HL-60/S4 treated with phorbol 12-myristate 13-acetate at 8.2 ng/mL for 4 days and 3 days (cell line): Measurements from ENCODE around the gene BRINP3.
"Not testable (repeated sequence)": the region's sequence is repeated elsewhere in the genome, so short reads cannot be mapped to it uniquely, and the experiment has no call there.

Experiments
- in situ Hi-C: fragments of 300-500 bp; cut with MboI; formaldehyde crosslinking; loops from 2 replicates; pipeline ENCODE4 v1.15.0; 2022; ENCODE audit warnings: low sequenced_read_pairs

BRINP3 gene

DNA sequence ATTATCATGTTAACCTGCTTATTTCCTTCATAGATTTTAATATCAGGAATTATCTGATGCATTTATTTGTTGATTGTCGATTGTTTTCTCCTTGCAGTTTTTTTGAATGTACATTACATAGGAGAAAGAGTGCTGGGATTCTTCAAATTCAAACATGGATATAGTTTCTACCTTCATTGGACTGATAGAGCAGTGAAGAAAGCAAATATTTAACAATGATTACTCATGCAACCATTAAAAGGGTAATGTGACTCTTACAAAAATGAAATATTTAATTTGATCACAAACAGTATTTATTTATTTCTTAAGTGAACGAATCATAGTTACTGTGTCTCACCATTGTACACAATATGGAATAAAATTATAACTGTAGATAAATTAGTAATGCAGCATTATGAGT lies 350.9 kb downstream of the BRINP3 start:
- in situ Hi-C loops, result no loop called here

DNA sequence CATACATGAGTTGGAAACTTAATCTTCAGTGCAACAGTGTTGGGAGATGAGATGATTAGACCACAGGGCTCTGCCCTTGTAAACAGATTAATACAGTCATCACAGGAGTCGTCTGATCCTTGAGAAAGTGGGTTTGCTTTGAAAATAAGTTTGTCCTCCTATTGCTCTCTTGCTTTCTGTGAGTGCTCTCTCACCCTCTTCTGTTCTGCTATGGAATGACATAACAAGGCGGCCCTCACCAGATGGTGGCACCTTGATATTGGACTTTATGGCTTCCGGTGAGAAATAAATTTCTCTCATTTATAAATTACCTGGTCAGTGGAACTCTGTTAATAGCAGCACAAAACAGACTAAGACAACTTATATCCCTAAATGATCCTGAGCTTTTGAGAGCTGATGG lies 353.6 kb downstream of the BRINP3 start:
- in situ Hi-C loops, result no loop called here

DNA sequence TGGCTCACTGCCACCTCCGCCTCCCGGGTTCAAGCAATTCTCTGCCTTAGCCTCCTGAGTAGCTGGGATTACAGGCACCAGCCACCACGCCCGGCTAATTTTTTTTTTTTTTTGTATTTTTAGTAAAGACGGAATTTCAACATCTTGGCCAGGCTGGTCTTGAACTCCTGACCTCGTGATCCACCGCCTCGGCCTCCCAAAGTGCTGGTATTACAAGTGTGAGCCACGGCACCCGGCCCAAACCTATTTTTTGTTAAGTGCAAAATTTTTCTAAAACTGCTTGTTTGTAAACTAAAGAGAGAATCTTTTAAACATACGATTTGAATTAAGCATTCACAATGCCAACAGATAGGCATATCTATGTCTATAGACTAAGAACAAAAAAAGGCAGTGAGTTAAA lies 357.1 kb downstream of the BRINP3 start:
- in situ Hi-C loops, result not testable (repeated sequence)

DNA sequence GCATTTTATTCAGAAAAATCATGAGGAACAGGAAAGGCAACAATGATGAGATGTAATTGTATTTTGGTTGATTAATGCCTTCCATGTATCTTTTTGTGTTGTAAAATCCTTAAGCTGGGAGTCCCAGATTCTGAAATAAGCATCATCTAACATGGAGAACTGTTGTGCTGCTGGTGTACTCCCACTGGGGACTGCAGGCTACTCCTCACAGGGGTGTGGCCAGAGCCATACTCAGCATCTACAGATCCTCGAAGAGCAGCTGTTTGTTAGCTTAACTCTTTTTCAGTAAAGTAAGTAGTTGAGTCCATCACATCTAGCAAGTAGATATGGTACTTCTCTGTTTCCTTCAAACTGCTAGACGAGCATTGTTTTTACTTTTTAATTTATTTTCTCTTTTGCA lies 358.0 kb downstream of the BRINP3 start:
- in situ Hi-C loops, result no loop called here

DNA sequence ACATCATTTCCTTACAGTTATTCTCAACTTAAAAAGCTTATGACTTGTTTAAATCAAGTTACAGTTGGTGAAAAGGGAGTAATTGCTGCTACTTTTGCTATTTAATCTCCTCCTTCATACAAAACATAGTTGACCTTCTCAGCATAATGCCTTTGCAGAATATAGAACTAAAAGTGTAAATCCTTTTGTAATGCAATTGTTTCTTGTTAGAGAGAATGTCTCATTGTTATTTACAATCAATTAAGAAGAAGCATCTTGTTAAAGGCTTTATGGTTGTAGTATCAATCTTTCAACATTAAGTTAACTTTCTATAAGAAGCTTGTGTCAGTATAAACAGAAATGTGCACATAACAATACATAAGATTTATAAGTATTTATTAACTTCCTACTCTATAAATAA lies 360.7 kb downstream of the BRINP3 start:
- in situ Hi-C loops, result no loop called here

DNA sequence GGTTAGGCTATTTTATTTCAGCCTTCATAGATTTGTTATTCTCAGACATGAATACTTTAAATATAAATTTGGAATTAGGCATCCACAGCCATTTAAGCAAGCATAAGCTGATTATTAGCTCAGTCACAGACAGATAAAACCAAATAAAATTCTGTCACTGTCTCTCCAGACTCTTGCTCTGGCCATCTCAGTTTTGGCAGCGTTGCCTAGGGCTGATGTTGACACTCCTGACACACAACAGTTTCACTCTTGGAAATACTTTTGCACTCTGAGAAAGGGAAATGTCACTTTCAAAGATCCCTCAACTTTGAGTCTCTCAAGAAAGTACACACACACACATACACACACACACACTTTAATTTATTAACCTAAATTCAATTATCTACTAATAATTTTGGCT lies 372.7 kb downstream of the BRINP3 start:
- in situ Hi-C loops, result no loop called here

DNA sequence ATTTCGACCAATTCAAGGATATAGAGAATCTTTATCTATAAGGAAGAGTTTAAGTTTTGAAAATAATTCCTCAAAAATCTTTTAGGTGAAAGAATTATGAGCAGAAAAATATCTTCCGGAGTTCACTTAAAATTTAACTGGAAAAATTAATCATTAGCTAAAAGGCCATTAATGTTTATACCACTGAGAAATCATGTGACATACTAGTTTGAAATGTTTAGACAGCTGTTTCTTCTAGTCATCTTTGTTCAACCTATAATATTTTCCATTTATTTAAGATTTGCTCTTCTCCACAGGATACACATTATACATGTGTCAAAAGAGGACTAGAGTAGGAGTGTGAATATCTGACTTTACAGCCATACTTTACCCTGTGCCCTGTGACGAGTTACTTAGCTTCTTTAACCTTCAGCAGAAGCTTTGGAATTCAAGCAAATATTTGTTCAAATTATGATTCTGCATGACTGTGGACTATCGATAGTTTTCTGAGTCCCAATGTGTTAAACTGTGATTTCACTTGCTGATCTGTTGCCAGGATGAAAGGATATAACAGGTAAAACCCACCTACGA lies 374.8 kb downstream of the BRINP3 start:
- in situ Hi-C loops, result no loop called here

DNA sequence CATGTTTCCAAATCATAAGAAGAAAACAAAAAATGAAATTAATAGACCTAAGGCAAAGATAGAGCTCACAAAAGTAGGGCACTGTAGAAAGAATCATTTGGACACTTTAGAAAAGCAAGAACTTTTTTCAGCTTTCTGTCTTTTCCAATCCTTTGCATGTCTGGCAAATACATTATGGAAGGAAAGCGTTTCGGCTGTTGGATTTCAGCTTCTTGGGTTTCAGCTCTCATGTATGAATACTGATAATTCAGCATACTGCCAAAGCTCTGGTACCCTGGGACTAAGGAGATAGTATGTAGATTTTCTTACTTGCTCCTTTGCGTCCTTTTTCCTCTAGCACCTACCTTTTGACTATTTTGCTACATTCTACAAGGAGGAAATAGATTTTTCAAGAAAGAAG lies 375.9 kb downstream of the BRINP3 start:
- in situ Hi-C loops, result no loop called here

DNA sequence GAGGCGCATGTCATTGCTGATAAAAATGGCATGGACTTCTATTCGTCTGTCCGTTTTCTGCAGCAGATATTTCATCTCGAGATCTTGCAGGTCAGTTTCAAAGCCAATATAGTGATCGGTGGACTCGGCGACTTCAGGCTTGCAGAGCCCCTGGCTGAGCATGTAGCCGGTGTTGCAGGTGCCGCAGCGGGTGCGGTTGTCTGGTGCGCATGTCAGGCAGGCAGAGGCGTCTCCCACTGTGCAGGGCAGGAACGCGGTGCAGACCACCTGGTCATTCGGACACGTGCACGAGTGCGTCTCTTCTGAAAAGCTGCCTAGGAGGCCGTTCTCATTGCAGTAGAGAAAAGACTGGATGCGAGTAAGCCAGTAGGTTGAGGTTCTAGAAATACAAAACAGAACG lies 378.9 kb downstream of the BRINP3 start:
- in situ Hi-C loops, result no loop called here

DNA sequence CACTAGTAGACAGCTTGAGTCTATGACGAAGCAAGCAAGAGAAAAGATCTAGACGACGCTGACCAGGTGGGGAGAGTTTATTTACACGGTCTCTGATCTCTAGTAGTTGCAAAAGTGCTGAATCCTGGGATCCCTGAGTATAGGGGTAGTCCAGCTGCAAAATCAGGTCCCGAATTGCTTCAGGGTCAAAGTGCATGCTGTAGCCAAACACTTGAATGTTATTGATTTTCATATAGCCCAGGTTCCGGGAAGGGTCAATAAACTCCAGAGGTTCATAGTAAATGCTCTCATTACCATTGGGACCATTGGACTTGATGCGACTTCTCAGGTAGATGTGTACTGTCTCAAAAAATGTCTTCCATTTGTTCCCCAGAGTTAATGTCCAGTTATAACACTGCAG lies 379.6 kb downstream of the BRINP3 start:
- in situ Hi-C loops, result no loop called here

DNA sequence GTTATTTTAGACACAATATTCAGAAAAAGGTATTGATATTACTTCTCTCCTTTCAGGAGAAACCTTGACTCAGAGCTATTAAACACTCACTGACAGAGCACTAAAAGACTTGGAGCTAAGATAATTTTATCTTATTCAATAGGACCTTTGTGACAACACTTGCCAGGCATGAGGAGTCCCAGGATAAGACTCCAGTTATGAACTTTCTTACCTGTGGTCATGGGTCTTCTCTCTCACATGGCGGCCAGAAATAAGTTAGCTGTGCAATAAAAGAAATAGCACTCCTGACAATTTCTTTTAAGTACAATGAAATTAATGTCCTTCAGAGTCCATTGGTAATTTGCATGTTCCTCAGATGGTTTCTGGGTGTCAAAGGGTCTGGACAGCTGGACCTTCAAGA lies 382.1 kb downstream of the BRINP3 start:
- in situ Hi-C loops, result no loop called here

DNA sequence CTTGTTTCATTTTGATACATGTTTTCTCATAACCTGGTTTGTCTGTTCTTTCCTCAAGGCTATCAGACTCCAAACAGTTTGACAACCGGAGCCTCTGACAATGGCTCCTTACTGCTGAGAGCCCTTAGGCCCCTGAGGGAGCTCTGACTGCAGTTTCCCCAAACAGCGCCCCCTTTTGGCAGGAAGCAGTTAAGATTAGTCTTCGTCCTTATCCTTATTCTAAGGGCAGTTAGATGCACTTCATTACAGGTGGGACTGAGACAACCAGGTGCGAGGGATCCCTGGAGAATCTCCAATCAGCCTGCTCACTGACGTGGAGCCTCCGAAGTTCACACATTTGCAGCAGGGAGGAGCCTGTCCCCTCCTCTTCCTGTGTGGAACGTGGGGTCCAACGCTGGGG lies 393.1 kb downstream of the BRINP3 start:
- in situ Hi-C loops, result no loop called here

DNA sequence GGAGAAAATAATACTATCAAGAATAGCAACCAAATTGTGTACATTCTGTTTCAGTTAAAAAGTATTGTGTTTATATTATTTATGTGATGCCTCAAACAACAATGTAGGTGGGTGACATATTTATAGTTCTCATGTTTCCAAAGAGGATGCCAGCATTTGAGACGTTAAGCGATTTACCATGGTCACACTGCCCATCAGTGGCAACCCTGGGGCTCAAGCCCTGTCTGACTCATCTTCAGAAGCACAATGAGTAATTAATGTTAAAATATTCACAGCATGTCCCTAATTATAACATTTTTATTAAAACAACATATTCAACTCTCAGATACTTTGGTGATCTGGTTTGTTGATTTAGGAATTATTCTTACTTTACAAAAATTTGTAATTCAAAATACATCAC lies 409.4 kb downstream of the BRINP3 start:
- in situ Hi-C loops, result no loop called here

DNA sequence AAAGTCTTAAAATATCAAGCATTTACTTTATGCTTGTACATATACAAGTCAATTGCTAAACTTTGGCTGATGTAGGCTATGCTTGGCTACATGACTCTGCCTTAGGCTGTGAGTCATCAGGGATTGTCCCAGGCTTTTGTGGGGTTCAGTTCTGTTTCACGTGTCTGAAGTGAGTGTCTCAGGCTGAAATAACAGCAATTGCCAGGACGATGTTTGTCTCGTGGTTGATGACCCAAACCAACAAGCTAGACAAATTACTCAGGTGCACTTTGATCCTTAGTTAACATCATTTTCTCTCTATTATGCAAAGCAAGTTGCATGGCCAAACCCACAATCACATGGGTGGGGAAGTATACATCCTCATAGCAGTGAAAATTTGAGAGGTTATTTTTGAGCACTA lies 410.1 kb downstream of the BRINP3 start:
- in situ Hi-C loops, result no loop called here

DNA sequence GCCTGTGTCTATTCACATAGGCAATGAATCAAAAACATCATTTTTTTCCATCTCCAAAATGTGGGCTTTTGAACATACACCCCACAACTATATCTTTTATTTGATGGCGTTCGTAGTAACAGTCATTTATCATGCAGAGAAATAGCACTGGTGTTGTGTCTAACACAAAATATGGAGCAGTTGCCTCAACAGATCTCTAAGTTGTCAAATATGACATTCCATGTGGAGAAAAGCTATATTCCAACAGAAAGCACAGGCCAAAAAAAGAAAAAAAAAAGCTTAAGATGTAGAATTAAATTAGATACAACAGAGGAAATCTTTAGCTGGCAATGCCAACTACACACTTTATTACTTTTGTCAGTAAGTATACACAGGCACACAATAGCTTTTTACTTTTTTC lies 411.7 kb downstream of the BRINP3 start:
- in situ Hi-C loops, result no loop called here

DNA sequence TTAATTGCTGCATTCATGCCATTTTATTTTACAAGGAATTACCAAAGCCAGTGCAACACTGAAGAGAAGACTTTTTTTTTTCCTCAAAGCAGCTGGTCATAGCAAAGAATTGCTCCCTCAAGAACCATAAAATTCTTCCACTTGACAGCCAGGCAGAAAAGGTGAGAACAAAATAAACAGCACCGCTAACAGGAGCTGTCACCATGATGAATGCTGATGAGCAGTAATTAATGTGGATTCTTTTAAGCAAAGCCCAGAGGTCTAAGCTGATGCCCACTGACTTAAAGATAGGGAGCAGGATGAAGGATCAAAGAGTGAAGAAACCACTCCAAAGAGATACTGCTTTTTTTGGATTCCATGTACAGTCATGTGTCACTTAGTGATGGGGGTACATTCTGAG lies 428.4 kb downstream of the BRINP3 start:
- in situ Hi-C loops, result no loop called here
